Posterior vena cava (tissue), 2 donors: Measurements from ENCODE around the gene CCNF. TPM values are rescaled to one million over a fixed set of nuclear protein-coding genes. Genes with fewer than 3 reads are reported as not detected.

Experiments used
- microRNA-seq, 2 donors: library from miRNA; unstranded; fragments of <30 nt; microRNA quantifications; one replicate each; pipeline ENCODE4 v1.2.0, GENCODE V29; 2020 to 2021; ENCODE audit warnings: borderline microRNAs expressed in 2 of 2
- total RNA-seq, 2 donors: library from RNA; stranded (reverse); fragmentation: NEBNext Ultra II Directional; extraction: Animal tissue kit (Norgen Biotek cat#: 25700); gene quantifications; one replicate each; pipeline ENCODE4 v1.2.1, GENCODE V29; 2021
- donor health status: DM: yes; HTN: yes; CAD: no.
- donor health status: DM: yes; HTN: yes; CAD: no.

The CCNF gene
- total RNA-seq, 2 donors from 2014 or later = 0.81 to 1.3 TPM

Small RNA genes lying within 50 kb of the gene (microRNA-seq; reads per million reads assigned to microRNA genes)
- gene MIR6767 (0 to 0.65 reads per million in 2 donors), gene MIR6768 (0 reads per million in 2 donors)

Other genes with a start within 250 kb of the CCNF start
- under 1 TPM in 1 of 2 donors, not detected in 1; 0.05 TPM for gene CASKIN1, start 232.8 kb upstream of the CCNF start, total RNA-seq
- 10 to 100 TPM; 16.6 to 21.4 TPM for gene MLST8, start 224.0 kb upstream of the CCNF start, total RNA-seq
- gene BRICD5, start 218.6 kb upstream of the CCNF start, total RNA-seq = 1 to 10 TPM; 2.1 to 2.6 TPM
- 1 to 10 TPM; 7.2 to 8.4 TPM for gene PGP, start 214.6 kb upstream of the CCNF start, total RNA-seq
- 10 to 100 TPM; 15.5 to 19.3 TPM for gene E4F1, start 205.9 kb upstream of the CCNF start, total RNA-seq
- gene DNASE1L2, start 193.0 kb upstream of the CCNF start, total RNA-seq = under 1 TPM in 1 of 2 donors, not detected in 1; 0.19 TPM
- 10 to 100 TPM; 30.2 to 31.9 TPM for gene ECI1, start 177.9 kb upstream of the CCNF start, total RNA-seq
- gene RNPS1, start 161.3 kb upstream of the CCNF start, total RNA-seq = 100 to 1,000 TPM in 1 of 2 donors, 10 to 100 TPM in 1; 84.9 to 101 TPM
- 10 to 100 TPM in 1 of 2 donors, 1 to 10 TPM in 1; 9.6 to 16.6 TPM for gene ABCA3, start 88.7 kb upstream of the CCNF start, total RNA-seq
- under 1 TPM in 1 of 2 donors, not detected in 1; 0.86 TPM for gene TEDC2, start 30.7 kb downstream of the CCNF start, total RNA-seq
- under 1 TPM in 1 of 2 donors, not detected in 1; 0.29 TPM for gene NTN3, start 41.9 kb downstream of the CCNF start, total RNA-seq
- gene TBC1D24, start 45.7 kb downstream of the CCNF start, total RNA-seq = 10 to 100 TPM; 11.4 to 13.3 TPM
- gene ATP6V0C, start 84.5 kb downstream of the CCNF start, total RNA-seq = 100 to 1,000 TPM; 107 to 133 TPM
- gene AMDHD2, start 90.9 kb downstream of the CCNF start, total RNA-seq = 10 to 100 TPM; 25.5 to 34.3 TPM
- gene CEMP1, start 102.0 kb downstream of the CCNF start, total RNA-seq = not detected
- 10 to 100 TPM; 36.8 to 40.1 TPM for gene PDPK1, start 108.6 kb downstream of the CCNF start, total RNA-seq